HG03342 (cell line): ENCODE results near the gene CD1D.
"Not testable (repeated sequence)": the region's sequence is repeated elsewhere in the genome, so short reads cannot be mapped to it uniquely, and the experiment has no call there.

Source experiments
- ATAC-seq: cut with Tn5 transposase; IDR thresholded peaks from one replicate; pipeline ENCODE4 v1.9.1; 2021; ENCODE audit warnings: mild to moderate bottlenecking, moderate library complexity; ENCODE audit not compliant: unreplicated experiment

The CD1D gene

GRCh38 chr1:158175915-158176314 is 4.8 kb upstream of the CD1D start:
- ATAC-seq, result not testable (repeated sequence)

GRCh38 chr1:158176399-158176798 is 4.3 kb upstream of the CD1D start:
- ATAC-seq, result no peak

- ATAC-seq, result not testable (repeated sequence)
Observed at GRCh38 chr1:158176849-158177699, 3.6 kb upstream of the CD1D start.

- peak; percentile 71 for ATAC-seq
Observed at GRCh38 chr1:158177700-158178450, 2.8 kb upstream of the CD1D start.

- ATAC-seq, result peak; percentile 79
Observed at GRCh38 chr1:158179301-158180041, 1.2 kb upstream of the CD1D start.

- ATAC-seq, result no peak
Observed at GRCh38 chr1:158181577-158181922, 855 bp downstream of the CD1D start.

GRCh38 chr1:158185770-158186169 is 5.1 kb downstream of the CD1D start:
- ATAC-seq, result no peak

GRCh38 chr1:158186180-158186579 is 5.5 kb downstream of the CD1D start:
- no peak for ATAC-seq

GRCh38 chr1:158188611-158189010 is 7.9 kb downstream of the CD1D start:
- no peak for ATAC-seq

GRCh38 chr1:158189624-158190023 is 8.9 kb downstream of the CD1D start:
- no peak for ATAC-seq

- ATAC-seq, result no peak
Observed at GRCh38 chr1:158191299-158191698, 10.6 kb downstream of the CD1D start.

- no peak for ATAC-seq
Observed at GRCh38 chr1:158196461-158196860, 15.8 kb downstream of the CD1D start.

- no peak for ATAC-seq
Observed at GRCh38 chr1:158199849-158200248, 19.2 kb downstream of the CD1D start.

GRCh38 chr1:158200527-158200926 is 19.8 kb downstream of the CD1D start:
- ATAC-seq, result no peak

GRCh38 chr1:158203693-158204457 is 23.2 kb downstream of the CD1D start:
- ATAC-seq, result no peak

GRCh38 chr1:158204458-158204827 is 23.7 kb downstream of the CD1D start:
- no peak for ATAC-seq

GRCh38 chr1:158208586-158209116 is 28.0 kb downstream of the CD1D start:
- no peak for ATAC-seq

GRCh38 chr1:158212320-158212719 is 31.6 kb downstream of the CD1D start:
- no peak for ATAC-seq

GRCh38 chr1:158223445-158223844 is 42.8 kb downstream of the CD1D start:
- not testable (repeated sequence) for ATAC-seq

- ATAC-seq, result no peak
Observed at GRCh38 chr1:158227904-158228623, 47.4 kb downstream of the CD1D start.
